WERI-Rb-1 (cell line): ENCODE results near the gene GPR180.

Source experiments
- DNase-seq: peaks from one replicate; pipeline ENCODE4 v3.0.0-alpha.2; 2020
- H3K27ac ChIP-seq: fragments of 250-450 bp; sonication (Bioruptor Pico); 2 replicates; pipeline ENCODE4 v1.5.1; 2020; ENCODE audit warnings: mild to moderate bottlenecking, moderate library complexity
- H3K27me3 ChIP-seq: fragments of 250-450 bp; sonication (Bioruptor Pico); 2 replicates; pipeline ENCODE4 v1.5.1; 2021; ENCODE audit warnings: mild to moderate bottlenecking, low read depth, moderate library complexity; ENCODE audit not compliant: insufficient read depth, severe bottlenecking
- H3K36me3 ChIP-seq: fragments of 250-450 bp; sonication (Bioruptor Pico); 2 replicates; pipeline ENCODE4 v1.5.1; 2020; ENCODE audit warnings: mild to moderate bottlenecking, moderate library complexity
- H3K4me3 ChIP-seq: 2 replicates; pipeline ENCODE4 v1.5.1; 2011; ENCODE audit warnings: low read depth, mild to moderate bottlenecking, control low read depth, low read length
- H3K9me3 ChIP-seq: fragments of 250-450 bp; sonication (Bioruptor Pico); 2 replicates; pipeline ENCODE4 v1.5.1; 2021; ENCODE audit warnings: mild to moderate bottlenecking, moderate library complexity; ENCODE audit not compliant: severe bottlenecking
- CTCF ChIP-seq: IDR thresholded peaks from 2 replicates; pipeline ENCODE4 v1.5.1; 2011; ENCODE audit warnings: low read depth, mild to moderate bottlenecking, control low read depth, inconsistent platforms, low read length

Gene GPR180

DNA sequence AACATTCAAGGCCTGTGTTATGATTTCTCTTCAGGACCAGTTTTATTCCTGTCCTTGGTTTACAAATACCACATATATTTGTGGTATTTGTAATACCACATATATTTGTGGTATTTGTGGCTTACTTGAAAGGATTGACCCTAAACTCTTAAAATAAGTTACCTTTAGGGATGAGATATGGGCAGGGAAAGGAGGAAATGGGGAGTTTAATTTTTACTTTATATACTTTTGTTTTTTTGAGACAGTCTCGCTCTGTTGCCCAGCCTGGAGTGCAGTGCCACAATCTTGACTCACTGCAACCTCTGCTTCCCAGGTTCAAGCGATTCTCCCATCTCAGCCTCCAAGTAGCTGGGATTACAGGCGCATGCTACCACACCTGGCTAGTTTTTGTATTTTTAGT is 3.4 kb upstream of the GPR180 start:
- no peak overlapping the region for H3K27ac ChIP-seq
- no peak for DNase-seq
- peaks cover 15% of the 10 kb centered on the region for H3K9me3 ChIP-seq
- no peak for TF ChIP-seq CTCF
- peaks cover 8% of the 10 kb centered on the region for H3K36me3 ChIP-seq
- no peak overlapping the region for H3K4me3 ChIP-seq
- H3K27me3 ChIP-seq: no peaks in the 10 kb centered on the region

GRCh38 chr13:94599877-94600276 is 1.8 kb upstream of the GPR180 start:
- Histone ChIP-seq H3K27me3 (no peaks in the 10 kb centered on the region), H3K9me3 (peaks cover 15% of the 10 kb centered on the region), H3K4me3 (no peak overlapping the region), H3K27ac (no peak overlapping the region), H3K36me3 (0 out of 2 replicates have a peak, but pooled peaks cover 4% of the 10 kb centered on the region)
- TF ChIP-seq CTCF: no peak
- DNase-seq: no peak

DNA sequence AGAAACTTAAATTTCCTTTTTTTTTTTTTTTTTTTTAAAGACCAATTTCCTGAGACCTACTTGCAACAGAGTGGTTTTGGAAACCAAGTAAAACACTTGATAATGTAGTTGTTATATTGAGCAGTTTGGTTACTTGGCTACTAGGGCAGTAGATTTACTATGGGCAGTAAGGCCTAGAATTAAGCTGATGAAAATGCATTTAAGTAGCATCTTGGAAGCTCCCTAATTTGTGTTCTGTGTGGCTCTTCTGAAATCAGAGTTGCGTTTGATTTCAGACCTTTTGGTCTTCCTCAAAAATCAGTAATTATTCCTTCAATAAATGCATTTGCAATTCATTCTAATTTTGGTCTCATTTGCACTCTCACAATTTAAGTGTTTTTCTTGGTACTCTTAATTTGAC is 810 bp downstream of the GPR180 start:
- TF ChIP-seq CTCF: no peak
- H3K36me3 ChIP-seq: peaks cover 18% of the 10 kb centered on the region
- no peaks in the 10 kb centered on the region for H3K27me3 ChIP-seq
- DNase-seq: no peak
- peak overlapping the region; percentile 69 for H3K4me3 ChIP-seq
- H3K27ac ChIP-seq: peak overlapping the region; percentile 68
- peaks cover 9% of the 10 kb centered on the region for H3K9me3 ChIP-seq

- H3K4me3 ChIP-seq: no peak overlapping the region
- no peak for TF ChIP-seq CTCF
- DNase-seq: no peak
Observed at GRCh38 chr13:94607056-94607455, 5.4 kb downstream of the GPR180 start.

GRCh38 chr13:94607939-94608338 is 6.3 kb downstream of the GPR180 start:
- Histone ChIP-seq H3K27me3 (no peaks in the 10 kb centered on the region), H3K36me3 (peaks cover 30% of the 10 kb centered on the region), H3K4me3 (no peak overlapping the region), H3K9me3 (peaks cover 4% of the 10 kb centered on the region), H3K27ac (no peak overlapping the region)
- no peak for TF ChIP-seq CTCF
- DNase-seq: no peak

More at GRCh38 chr13:94607056-94607455, 5.4 kb downstream of the GPR180 start:
- Histone ChIP-seq H3K9me3 (peaks cover 4% of the 10 kb centered on the region), H3K27ac (no peak overlapping the region), H3K36me3 (peaks cover 30% of the 10 kb centered on the region), H3K27me3 (no peaks in the 10 kb centered on the region)

GRCh38 chr13:94608586-94608985 is 6.9 kb downstream of the GPR180 start:
- peaks cover 4% of the 10 kb centered on the region for H3K9me3 ChIP-seq
- H3K27me3 ChIP-seq: no peaks in the 10 kb centered on the region
- H3K4me3 ChIP-seq: no peak overlapping the region
- no peak for TF ChIP-seq CTCF
- no peak for DNase-seq
- peaks cover 29% of the 10 kb centered on the region for H3K36me3 ChIP-seq
- H3K27ac ChIP-seq: no peak overlapping the region
